Esophagus mucosa (tissue), 1 donor: ENCODE measurements around the gene HDDC3. TPM values are rescaled to one million over a fixed set of nuclear protein-coding genes. Genes with fewer than 3 reads are reported as not detected.
A peak's percentile ranks its signal among the peaks of the same experiment; 100 is the strongest.
"Not testable (repeated sequence)": the region's sequence is repeated elsewhere in the genome, so short reads cannot be mapped to it uniquely, and the experiment has no call there.

ENCODE experiments used
- ATAC-seq: fragments of 200-7000 bp; cut with Tn5 transposase; one replicate; pipeline ENCODE4 v1.9.1; 2020
- total RNA-seq: library from RNA; stranded (reverse); gene quantifications from one replicate; pipeline ENCODE4 v1.2.4, GENCODE V29; 2023
- donor health status: DM: yes; HTN: yes; CAD: no.

The HDDC3 gene
- total RNA-seq, 1 donor from 2014 or later, result 10.6 TPM

DNA sequence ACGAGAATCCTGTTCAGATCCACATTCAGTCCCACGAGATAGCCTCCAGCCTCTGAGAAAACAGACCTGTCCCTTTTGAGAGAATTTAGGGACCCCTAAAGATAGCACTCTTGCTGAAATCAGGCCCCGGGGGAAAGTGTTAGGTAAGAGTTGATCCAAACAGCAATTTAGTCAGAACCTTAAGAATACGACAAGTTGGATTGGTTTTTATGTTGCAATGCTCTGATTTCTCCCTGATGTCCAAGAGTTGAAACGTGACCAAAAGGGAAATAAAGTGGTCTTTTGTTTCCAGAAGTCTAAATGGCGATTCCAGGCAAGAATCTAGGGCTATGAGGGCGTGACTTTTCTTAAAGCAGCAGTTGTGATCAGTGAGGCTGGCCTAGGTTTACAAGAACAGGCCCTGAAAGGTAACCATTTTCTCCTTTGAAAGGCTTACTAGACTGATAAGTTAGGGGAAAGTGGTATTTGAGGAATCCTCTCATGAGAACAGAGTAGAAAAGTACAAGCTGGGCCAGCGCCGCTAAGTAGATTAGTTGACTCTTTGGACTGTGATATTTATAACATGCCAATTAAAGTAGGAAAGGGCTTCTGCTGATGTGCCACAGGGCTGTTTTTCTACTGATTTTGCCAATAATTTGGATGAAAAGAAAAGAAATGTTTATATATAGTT lies 24.4 kb downstream of the HDDC3 start:
- no peak for ATAC-seq

- no peak for ATAC-seq
These were observed 25.2 kb downstream of the HDDC3 start for GRCh38 chr15:90907051-90907660.

DNA sequence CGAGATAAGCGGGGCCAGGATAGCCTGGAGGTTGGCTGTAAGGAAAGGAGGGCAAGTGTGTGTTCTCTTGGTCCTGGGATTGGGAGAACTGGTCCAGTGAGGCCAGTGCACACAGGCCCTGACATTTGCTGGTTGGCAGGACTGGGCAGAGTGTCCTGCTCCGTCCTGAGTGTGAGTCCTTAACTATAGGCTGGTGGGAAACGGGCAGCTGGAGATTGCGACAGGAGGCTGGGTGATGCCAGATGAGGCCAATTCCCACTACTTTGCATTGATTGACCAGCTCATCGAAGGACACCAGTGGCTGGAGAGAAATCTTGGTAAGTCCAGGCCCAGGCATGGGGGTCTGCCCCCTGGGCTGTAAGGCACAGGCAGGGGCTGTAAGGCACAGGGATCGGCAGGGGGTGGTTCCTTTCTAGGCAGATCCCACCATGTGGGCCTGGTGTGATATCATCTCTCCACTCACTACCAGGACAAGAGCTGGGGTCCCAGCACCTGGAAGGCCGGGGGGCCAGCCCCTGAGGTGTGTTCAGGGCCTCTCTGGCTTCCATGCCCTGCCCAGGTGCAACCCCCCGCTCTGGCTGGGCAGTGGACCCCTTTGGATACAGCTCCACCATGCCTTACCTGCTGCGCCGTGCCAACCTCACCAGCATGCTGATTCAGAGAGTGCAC lies 26.0 kb downstream of the HDDC3 start:
- ATAC-seq, result no peak

DNA sequence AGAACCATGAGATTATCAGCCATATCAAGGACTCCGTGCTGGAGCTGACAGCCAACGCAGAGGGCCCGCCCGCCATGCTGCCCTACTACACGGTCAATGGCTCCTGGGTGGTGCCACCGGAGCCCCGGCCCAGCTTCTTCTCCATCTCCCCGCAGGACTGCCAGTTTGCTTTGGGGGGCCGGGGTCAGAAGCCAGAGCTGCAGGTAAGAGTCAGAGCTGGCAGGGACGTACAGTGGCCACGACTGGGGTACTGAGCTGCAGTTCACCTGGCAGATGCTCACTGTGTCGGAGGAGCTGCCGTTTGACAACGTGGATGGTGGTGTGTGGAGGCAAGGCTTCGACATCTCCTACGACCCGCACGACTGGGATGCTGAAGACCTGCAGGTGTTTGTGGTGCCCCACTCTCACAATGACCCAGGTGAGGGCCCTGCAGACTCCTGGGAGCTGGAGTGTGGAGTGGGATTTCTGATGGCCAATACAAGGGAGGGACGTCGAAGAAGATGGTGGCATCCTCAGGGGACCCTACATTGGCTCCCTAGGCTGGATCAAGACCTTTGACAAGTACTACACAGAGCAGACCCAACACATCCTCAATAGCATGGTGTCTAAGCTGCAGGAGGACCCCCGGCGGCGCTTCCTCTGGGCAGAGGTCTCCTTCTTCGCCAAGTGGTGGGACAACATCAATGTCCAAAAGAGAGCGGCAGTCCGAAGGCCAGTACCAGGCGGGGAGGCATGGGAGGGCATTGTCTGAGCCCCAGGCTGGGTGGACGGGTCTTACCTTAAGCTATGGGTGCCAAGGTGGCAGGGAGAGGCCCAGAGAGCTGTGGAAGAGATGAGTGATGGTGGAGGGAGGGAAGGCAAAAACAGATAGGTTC lies 26.8 kb downstream of the HDDC3 start:
- ATAC-seq, result no peak

GRCh38 chr15:90904746-90905145 lies 27.6 kb downstream of the HDDC3 start:
- no peak for ATAC-seq

DNA sequence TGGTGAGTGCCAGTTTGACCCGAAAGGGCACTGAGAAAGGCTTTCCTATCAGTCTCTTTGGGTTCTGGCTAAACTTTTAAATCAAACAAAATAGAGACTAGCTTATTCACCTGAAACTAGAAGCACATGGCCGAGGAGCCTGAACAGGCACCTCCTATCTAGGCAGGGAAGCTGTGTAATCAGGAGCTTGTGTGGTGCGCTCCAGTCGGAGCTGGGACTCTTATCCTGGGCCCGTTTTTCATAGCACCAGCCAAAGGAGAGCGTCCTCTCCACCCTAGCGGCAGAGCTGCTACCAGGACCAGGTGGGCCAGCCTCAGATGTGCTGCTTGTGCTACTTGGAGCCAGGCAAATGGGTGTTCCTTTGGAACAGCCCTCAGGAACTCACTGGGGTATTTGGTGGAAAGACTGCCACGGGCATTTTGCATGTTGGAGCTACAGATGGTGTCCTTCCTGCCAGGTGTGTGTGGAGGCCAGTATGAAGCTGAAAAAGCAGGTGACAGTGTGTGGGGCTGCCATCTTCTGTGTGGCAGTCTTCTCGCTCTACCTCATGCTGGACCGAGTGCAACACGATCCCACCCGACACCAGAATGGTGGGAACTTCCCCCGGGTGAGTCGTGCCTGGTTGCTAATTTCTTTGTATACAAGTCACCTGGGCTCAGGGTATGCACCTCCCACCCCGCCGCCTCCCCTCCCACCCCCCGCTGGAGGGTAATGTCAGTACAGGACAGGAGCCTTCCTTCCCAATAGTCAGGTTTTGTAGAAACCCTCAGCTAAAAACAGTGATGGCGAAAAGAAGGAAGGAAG lies 28.4 kb downstream of the HDDC3 start:
- ATAC-seq, result peak; percentile 24

GRCh38 chr15:90902840-90903732 lies 29.3 kb downstream of the HDDC3 start, which contains the start of gene MAN2A2:
Gene MAN2A2, plus strand, starts transcription at chr15:90903302. Its CDS starts 906 bp downstream, at chr15:90904208.
- ATAC-seq, result peak; percentile 63

DNA sequence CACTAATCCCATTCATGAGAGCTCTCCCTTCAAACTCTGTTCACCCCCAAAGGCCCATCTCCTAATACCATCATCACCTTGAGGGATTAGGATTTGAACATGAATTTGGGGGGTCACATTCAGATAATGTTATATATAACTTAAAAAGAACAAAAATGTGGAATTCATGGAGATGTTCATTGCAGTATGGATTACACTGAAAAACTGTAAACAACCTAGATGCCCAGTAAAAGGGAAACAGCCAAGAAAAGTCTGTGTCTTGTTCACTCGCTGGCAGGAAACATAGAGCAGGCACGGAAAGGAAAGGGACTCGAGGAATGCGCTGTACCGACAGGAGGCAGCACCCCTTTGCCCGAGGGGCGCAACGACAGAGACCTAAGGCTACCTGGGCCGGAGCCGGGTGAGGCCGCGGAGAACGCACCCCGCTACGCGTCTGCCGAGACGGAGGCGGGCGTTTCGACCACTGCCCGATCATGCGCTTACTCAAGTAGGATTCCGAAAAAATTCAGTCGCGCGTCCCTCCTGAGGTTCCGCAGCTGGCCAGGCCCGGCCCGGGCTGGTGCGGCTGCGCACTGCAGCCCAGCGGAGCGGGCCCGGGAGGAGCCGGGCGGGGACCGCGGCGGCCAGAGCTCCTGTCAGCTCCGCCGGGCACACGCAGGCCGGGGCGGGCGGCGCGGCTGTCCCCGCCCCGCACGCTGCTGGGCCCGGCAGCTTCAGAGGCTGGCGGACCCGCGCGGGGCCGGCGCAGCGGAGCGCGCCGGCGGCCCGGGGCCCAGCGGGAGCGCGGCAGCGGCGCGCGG lies 30.1 kb downstream of the HDDC3 start:
- ATAC-seq, result peak; percentile 92

GRCh38 chr15:90901175-90902039 lies 30.9 kb downstream of the HDDC3 start:
- no peak for ATAC-seq

DNA sequence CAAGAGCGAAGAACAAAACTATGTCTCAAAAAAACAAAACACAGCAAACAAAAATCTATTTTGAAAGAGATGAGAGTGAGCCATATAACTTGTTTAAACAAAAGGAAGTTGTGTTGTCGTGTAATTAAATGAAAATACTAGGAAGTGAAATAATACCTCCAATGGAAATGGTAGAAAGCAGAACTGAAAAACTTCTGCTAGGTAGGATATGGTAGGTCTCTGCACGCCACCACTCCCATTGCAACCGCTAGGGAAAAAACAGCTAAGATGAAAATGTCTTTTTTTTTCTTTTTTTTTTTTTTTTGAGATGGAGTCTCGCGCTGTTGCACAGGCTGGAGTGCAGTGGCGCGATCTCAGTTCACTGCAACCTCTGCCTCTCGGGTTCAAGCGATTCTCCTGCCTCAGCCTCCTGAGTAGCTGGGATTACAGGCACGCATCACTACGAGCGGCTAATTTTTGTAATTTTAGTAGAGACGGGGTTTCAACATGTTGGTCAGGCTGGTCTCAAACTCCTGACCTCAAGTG lies 35.2 kb downstream of the HDDC3 start:
- not testable (repeated sequence) for ATAC-seq

DNA sequence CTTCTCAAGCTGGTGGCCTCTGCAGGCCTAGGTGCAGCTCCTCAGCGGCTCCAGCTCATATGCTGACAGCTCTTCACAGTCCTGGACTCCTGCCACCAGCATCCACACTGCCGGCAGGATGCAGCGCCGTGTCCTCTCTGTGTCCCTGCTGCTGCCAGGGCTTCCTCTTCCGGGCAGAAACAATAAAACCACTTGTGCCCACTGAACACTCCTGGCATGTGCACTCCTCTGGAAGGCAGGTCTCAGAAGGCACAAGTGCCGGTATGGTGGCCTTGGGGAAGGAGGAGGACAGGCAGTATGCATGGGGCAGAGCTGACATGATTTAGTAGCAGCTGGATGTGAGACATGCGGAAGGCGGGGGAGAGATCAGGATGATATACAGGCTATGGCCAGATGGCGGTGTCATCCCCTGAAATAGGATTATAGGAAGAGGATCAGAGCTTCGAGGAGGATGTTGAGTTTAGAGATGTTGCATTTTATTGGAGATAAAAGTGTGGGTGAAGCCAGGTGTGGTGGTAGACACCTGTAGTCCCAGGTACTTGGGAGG lies 36.7 kb downstream of the HDDC3 start:
- no peak for ATAC-seq

GRCh38 chr15:90893175-90894090 lies 38.9 kb downstream of the HDDC3 start:
- no peak for ATAC-seq

GRCh38 chr15:90892498-90893174 lies 39.7 kb downstream of the HDDC3 start:
- no peak for ATAC-seq

DNA sequence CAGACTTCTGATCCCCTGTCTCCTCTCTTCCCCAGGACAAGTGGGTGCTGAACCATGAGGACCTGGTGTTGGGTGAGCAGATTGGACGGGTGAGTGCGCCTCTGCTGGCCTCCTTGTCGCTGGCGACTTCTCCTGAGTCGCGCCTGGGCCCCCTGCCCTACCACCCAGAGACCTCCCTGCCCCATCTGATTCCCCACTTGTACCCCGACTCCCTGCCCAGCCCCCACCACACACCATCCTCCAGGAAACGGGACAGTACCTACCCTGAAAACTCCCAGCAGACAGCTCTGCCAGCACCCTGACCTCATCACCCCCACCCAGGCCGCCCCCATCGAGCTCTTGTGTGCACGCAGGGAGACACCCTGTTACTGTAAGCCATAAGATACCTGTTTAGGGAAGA lies 40.3 kb downstream of the HDDC3 start:
- no peak for ATAC-seq

DNA sequence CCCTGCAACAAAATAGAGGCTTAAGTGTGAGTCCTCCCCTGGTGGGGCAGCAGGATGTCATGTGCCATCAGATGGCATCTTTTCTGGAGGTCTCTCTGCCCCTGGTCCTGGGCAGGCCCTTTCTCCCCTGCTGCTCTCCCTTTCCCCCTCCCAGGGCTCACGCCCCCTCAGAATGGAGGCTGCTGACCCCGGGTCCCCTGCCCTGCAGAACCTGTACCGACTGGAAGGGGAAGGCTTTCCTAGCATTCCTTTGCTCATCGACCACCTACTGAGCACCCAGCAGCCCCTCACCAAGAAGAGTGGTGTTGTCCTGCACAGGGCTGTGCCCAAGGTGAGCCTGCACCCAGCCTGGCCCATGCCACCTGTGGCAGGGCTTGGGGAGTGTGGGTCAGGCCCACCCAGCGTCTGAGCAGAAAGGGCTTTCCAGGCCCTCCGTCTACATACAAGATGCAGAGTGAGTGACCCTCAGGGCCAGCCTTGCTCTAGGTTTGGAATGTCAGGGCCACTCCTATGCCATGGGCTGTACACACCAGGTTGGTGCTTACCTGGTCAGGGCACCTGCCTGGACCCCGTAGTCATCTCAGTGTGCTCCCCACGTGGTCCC lies 40.9 kb downstream of the HDDC3 start:
- peak; percentile 6 for ATAC-seq

GRCh38 chr15:90890839-90891238 lies 41.5 kb downstream of the HDDC3 start:
- ATAC-seq, result no peak
